GM12872 (cell line): ENCODE results near the gene ISG20L2.

Experiments
- TF ChIP-seq, protein P1 (sequence below): IDR thresholded peaks from 3 replicates; pipeline ENCODE4 v1.5.1; 2011; ENCODE audit warnings: low read depth, mild to moderate bottlenecking, low read length, moderate library complexity; ENCODE audit not compliant: insufficient read depth

The ISG20L2 gene

DNA sequence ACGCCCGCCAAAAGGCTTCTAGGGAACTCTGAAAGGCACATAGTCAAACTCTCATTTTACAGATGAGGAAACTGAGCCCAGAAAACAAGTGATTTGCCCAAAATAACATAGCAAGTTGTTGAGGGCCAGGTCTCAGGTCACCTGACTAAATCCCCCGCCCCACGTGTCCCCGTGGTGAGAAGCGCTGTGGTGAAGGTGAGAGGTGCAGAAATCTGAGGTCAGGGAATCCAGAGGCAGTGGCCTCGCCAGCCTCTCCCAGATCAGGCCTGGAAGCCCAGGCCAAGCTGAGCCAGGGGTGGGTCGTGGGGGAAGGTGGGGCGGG is 17.8 kb upstream of the ISG20L2 start:
- TF ChIP-seq, protein P1, sequence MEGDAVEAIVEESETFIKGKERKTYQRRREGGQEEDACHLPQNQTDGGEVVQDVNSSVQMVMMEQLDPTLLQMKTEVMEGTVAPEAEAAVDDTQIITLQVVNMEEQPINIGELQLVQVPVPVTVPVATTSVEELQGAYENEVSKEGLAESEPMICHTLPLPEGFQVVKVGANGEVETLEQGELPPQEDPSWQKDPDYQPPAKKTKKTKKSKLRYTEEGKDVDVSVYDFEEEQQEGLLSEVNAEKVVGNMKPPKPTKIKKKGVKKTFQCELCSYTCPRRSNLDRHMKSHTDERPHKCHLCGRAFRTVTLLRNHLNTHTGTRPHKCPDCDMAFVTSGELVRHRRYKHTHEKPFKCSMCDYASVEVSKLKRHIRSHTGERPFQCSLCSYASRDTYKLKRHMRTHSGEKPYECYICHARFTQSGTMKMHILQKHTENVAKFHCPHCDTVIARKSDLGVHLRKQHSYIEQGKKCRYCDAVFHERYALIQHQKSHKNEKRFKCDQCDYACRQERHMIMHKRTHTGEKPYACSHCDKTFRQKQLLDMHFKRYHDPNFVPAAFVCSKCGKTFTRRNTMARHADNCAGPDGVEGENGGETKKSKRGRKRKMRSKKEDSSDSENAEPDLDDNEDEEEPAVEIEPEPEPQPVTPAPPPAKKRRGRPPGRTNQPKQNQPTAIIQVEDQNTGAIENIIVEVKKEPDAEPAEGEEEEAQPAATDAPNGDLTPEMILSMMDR, result no peak

DNA sequence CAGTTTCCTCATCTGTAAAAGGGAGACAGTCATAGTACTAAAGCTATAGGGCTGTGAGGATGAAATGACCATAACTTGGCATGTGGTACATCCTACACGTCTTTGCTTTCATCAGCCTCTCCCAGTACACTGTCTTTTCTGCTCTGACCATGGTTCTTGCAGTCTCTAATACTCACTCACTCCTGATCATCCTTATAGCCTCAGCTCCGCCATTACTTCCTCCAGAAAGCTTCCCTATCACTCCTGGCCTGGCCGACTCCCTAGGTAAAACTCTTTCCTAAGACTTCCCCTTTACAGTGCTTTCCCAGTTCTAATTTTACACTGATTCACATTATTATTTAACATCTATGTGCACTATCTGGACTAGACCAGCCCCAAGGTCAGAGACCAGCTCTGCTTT is 17.3 kb upstream of the ISG20L2 start:
- TF ChIP-seq, protein P1, result no peak

DNA sequence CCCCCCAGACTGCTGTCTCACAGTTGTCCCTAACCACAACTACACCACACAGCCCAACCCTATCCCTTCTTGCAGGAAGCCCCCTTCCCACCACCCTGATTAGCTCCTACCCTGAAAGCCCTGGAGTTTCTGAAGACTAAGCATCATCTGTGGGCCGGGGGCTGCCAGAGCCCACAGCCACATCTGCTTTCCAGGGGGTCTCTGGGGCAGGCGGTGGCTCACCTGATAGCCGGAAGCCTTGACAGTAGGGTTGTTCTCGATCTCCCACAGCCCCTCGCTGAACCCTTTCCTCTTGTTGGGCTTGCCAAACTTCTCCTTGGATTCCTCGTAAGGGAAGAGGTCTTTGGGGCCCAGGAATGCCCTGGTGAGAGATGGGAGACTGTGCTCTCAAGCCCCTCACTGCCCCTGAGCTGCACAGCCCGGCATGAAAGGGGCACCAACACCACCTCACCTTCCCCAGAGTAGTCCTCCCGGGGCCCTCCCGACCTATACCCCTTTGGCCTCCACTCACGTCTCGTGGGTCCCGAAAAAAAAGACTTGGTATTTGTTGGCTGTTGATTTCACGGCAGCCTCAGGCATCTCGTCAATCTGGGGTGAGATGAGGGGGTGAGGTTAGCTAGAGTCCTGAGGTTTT is 16.3 kb upstream of the ISG20L2 start:
- TF ChIP-seq, protein P1, result no peak

DNA sequence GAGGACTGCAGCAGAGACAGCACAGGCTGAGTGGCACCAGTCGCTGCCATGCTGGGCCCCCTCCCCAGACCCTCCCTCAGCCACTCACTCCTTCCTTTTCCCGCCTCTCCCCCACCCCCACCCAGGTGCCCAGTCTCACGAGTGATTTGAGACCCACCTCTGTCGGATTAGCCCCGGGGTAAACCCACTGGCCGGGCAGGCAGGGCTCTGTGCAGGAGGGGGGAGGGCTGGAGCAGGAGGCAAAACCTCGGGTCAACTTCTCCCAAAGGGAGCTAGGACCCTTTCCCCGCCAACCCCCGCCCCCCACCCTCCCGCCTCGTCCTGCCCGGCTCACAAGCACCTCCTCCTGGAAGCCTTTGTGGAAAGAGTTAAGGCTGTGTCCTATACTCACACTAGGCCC is 15.8 kb upstream of the ISG20L2 start:
- TF ChIP-seq, protein P1, result no peak

DNA sequence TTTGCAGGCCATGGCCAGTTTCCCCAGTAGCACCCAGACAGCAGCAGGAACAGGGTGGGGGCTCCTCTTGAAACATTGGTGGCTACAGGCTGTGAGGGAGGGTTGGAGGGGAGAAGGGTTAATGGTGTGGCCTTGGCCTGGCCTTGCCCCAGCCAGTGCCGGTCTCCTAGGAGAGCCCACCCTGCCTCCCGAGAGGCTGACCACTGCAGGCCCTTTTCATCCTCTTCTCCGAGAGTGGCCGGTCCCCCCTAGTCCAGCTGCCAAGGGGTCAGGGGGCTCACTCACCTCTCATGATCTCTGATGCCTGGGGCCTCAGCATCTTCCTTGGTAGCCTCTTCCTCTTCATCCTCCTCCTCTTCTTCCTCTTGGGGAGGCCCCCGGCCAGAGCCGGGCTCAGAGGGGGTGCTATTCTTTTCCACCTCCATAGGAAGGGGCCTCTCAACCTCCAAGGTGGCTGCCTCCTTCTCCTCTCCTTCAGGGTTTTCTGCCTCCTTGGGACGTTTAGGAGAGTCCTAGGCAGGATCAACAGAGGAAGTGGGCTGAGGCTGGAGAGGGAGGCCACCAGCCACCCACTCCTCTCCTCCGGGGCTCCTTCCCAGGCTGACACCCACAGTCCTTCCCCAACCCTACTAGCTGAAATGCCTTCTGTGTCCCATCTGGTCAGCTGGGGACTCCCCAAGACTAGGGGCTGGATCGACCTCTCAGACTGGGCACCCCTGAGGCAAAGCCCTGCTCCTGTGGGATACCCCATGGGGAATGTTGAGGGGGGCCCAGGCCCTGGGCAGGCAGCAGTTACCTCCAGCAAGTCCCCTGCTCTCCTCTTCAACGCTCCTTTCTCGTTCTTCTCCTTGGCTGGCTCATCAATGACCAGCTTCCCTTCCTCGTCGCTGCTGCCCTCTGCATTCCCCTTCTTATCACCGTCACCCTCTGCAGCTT is 15.1 kb upstream of the ISG20L2 start:
- TF ChIP-seq, protein P1, result no peak

DNA sequence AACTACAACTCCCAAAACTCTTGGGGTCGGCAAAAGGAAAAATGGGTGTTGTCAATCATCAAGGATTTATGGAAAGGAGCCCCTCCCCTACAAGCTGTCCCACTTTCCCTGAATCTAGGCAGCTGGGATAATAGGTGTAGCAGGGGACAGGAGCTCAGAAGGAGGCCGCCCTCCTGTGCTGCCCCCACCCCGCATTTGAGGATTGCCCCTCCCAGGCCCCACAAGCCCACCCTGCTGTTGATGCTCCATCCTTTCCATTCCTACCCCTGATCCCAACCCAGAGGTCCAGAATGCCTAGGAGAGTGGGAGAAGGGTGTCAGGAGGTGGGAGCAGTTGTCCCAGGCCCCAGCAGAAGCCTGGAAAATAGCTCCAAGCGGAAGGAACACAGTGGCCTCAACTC is 14.2 kb upstream of the ISG20L2 start:
- TF ChIP-seq, protein P1, result no peak

DNA sequence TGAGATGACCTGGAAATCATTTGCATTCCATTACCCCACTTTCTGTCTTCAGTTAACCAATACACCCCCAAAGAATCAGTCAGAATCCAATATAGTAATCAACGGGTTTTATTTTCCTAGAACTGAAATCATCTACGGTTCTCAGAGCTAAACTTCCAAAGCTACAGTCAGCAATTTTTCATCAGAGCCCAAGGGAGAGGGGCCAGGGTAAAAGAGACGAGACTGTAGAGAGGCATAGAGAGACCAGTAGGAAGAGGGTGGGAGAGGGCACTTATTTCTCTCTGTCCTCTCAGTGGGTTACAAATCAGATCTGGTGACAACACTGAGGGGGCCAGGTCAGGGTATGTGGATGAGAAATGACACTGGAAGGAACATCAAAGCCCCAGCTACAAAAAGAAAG is 13.5 kb upstream of the ISG20L2 start:
- TF ChIP-seq, protein P1, result no peak
